Measurements from ENCODE around the gene ACTL6B.

The ACTL6B gene

DNA sequence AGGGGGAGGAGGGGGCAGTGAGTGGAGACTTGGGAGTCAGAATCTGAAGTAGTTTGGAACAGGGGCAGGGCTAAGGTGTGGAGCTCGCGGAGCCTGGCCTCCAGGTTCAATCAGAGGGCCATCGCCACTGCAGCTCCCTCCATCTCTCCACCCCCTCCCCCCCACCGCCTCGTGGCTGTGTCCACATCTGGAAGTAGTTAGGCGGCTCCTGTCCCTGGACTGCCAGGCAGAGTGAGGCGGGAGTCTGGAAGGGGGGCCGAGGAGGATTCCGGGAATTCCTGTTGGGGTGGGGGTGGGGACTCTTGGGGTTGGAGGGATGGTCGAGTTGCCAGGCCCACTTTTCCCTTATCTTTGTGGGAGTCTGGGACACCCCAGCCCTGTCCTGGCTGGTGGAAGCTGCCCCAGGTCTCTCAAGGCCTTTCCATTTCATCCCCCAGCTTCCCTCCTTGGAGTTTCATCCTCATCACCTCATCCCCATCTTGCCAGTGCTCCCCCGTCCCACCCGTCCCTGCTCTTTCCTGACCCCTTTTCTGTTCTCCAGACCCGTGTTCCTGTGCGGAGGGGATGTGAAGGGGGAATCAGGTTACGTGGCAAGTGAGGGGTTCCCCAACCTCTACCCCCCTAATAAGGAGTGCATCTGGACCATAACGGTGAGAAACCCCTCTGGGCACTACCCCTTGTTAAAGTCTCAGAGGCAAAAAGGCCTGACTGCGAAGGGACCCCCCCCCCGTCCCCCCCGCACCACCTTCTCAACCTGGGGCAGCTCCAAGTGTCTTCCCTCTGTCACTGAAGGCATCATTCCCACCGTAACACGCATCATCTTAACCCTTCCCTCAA lies 53.1 kb downstream of the ACTL6B start:
- no peak overlapping the region for H3K4me3 ChIP-seq (ENCODE audit: low read depth, low read length)
- no peak for TF ChIP-seq CTCF (IDR thresholded peaks at IDR 0.05; ENCODE audit: control insufficient read depth, extremely low read depth, insufficient read depth)
- no peak for DNase-seq (ENCODE audit: low read depth)

GRCh38 chr7:100600730-100601038 lies 55.6 kb downstream of the ACTL6B start:
- no peak for DNase-seq (ENCODE audit: low read depth)
- no peak overlapping the region for H3K4me3 ChIP-seq (ENCODE audit: low read depth, low read length)
- no peak for TF ChIP-seq CTCF (IDR thresholded peaks at IDR 0.05; ENCODE audit: control insufficient read depth, extremely low read depth, insufficient read depth)

- no peak for DNase-seq (ENCODE audit: low read depth)
- H3K4me3 ChIP-seq (ENCODE audit: low read depth, low read length): no peak overlapping the region
- TF ChIP-seq CTCF (IDR thresholded peaks at IDR 0.05; ENCODE audit: control insufficient read depth, extremely low read depth, insufficient read depth): no peak
Observed at GRCh38 chr7:100599911-100600729, 56.1 kb downstream of the ACTL6B start.

GRCh38 chr7:100598425-100598824 lies 57.8 kb downstream of the ACTL6B start:
- DNase-seq (ENCODE audit: low read depth): no peak
- no peak for TF ChIP-seq CTCF (IDR thresholded peaks at IDR 0.05; ENCODE audit: control insufficient read depth, extremely low read depth, insufficient read depth)
- H3K4me3 ChIP-seq (ENCODE audit: low read depth, low read length): no peak overlapping the region

DNA sequence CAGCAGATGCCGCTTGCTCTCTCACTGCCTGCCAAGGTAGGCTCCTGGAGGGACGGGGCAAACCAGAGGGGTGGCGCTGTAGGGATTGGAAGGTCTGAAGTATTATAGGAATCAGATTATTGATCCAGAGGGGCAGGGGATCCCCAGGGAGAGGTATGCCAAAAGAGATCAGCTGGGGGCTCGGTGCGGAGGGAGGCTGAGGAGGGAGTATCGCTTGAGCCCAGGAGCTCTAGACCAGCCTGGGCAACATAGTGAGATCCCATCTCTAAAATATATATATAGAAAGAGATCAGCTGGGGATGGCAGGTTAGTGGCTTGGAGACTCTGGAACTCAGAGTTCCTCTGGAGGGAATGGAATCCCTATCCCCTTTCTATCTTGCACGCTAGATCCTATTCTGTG lies 61.1 kb downstream of the ACTL6B start:
- TF ChIP-seq CTCF (IDR thresholded peaks at IDR 0.05; ENCODE audit: control insufficient read depth, extremely low read depth, insufficient read depth): no peak

More for the DNA sequence above, 61.1 kb downstream of the ACTL6B start:
- no peak for DNase-seq (ENCODE audit: low read depth)
- no peak overlapping the region for H3K4me3 ChIP-seq (ENCODE audit: low read depth, low read length)
